ENCODE measurements around the gene DTNBP1.

DTNBP1 gene

DNA sequence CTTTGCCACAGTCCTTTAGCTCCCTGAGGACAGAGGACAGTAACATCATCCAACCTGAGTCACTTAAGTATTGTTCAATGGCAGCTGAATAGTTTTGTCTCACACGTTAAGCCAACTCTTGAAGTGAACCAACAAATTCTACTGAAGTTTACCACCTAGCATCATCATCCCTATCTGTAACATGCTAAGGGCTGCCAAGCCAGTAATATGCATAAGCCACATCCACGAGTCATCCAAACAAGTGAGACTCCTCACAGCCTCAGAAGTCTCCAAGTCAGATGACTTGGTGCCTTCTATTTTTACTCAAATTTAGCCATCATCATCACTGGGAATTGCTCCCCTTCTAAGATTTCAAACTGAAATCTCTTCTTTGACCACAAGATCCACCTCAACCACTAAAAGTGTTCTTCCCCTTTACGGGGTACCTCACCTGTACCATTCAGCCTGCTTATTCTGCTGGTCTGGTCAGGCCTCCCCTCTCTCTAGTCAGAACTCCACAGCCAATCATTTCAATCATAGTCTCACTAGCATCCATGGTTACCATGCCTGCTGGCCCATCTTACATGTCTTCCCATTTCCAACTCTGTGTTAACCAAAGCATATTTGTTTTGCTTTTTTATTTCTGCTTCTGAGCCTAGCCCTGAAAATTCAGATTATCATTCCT is 73.7 kb downstream of the DTNBP1 start:
- no peak for DNase-seq (ENCODE audit: low read depth, low spot score)

DNA sequence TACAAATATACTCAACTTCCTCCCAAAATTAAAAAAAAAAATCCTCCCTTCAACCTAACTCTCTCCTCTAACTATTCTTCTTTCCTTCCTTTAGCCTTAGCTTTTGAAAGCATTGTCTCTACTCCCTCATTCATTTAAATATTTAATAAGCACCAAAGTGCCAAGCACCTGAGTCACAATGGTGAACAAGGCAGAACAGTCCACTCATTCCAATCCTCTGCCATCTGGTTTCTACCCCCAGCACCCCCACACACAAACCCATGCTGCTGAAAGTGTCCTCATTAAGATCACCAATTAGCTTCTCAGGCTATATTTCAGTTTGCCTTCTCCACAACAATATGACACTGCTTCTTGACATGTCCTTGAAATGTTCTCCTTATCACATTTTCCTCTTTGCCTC is 76.3 kb downstream of the DTNBP1 start:
- DNase-seq (ENCODE audit: low read depth, low spot score): no peak

- no peak for DNase-seq (ENCODE audit: low read depth, low spot score)
Observed at GRCh38 chr6:15585760-15586214, 77.0 kb downstream of the DTNBP1 start.

GRCh38 chr6:15582499-15582898 is 80.3 kb downstream of the DTNBP1 start:
- no peak for DNase-seq (ENCODE audit: low read depth, low spot score)

GRCh38 chr6:15581751-15582150 is 81.1 kb downstream of the DTNBP1 start:
- no peak for DNase-seq (ENCODE audit: low read depth, low spot score)

GRCh38 chr6:15580326-15580725 is 82.5 kb downstream of the DTNBP1 start:
- no peak for DNase-seq (ENCODE audit: low read depth, low spot score)

- DNase-seq (ENCODE audit: low read depth, low spot score): no peak
Observed at GRCh38 chr6:15578716-15579391, 84.0 kb downstream of the DTNBP1 start.

DNA sequence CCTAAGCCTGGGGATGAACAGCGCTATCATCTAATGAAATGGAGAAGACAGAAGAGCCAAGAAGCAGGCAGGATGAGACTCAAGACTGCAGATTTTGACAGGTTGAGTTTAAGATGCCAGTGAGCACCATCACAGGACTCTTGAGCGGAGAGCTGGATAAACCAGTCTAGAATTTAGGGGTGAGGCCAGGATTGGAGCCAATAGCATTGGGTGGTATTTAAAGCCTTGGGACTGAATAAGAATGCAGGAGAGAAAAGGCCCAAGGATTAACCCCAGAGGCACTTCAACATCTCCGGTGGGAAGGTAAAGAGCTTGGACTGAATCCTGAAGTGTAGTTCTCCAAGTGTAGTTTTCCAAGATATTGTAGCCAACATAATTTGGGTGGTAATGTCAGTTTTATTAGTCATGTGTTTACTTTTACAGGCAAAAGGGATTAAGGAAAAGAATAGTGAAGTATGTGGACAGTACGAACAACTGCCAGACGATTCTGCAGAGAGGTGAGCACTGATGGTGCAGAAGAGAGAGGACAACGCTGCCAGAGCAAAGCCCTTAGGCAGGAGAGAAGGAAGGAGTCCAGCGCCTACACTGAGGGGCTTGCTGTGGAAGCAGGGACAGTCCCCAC is 85.2 kb downstream of the DTNBP1 start:
- no peak for DNase-seq (ENCODE audit: low read depth, low spot score)

GRCh38 chr6:15577106-15577505 is 85.7 kb downstream of the DTNBP1 start:
- no peak for DNase-seq (ENCODE audit: low read depth, low spot score)

- DNase-seq (ENCODE audit: low read depth, low spot score): no peak
Observed at GRCh38 chr6:15575357-15576033, 87.3 kb downstream of the DTNBP1 start.

DNA sequence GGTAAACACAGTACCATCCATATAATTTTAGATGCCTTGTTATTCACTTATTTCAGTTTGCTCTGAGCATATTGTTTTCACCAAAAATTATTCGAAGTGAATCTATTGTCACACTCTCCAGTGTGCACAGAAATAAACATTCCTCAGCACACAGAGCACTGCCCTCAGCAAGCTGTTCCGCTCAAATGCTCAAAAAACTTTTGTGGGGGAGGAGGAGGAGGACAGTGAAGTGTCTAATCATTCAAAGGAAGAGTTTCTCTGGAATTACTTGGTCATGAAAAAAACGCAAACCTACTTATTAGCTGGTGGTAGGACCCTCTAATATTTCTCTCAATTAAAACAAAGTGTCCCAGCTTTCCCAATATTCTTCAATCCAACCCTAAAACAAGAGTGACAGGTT is 88.3 kb downstream of the DTNBP1 start:
- no peak for DNase-seq (ENCODE audit: low read depth, low spot score)

GRCh38 chr6:15574023-15574422 is 88.8 kb downstream of the DTNBP1 start:
- no peak for DNase-seq (ENCODE audit: low read depth, low spot score)

GRCh38 chr6:15573384-15573783 is 89.4 kb downstream of the DTNBP1 start:
- DNase-seq (ENCODE audit: low read depth, low spot score): no peak

GRCh38 chr6:15572296-15573016 is 90.4 kb downstream of the DTNBP1 start:
- DNase-seq (ENCODE audit: low read depth, low spot score): no peak

GRCh38 chr6:15570171-15570570 is 92.7 kb downstream of the DTNBP1 start:
- DNase-seq (ENCODE audit: low read depth, low spot score): no peak

- DNase-seq (ENCODE audit: low read depth, low spot score): no peak
Observed at GRCh38 chr6:15569035-15569995, 93.5 kb downstream of the DTNBP1 start.

GRCh38 chr6:15562977-15563376 is 99.9 kb downstream of the DTNBP1 start:
- DNase-seq (ENCODE audit: low read depth, low spot score): no peak

- DNase-seq (ENCODE audit: low read depth, low spot score): no peak
Observed at GRCh38 chr6:15561447-15562199, 101.2 kb downstream of the DTNBP1 start.

DNA sequence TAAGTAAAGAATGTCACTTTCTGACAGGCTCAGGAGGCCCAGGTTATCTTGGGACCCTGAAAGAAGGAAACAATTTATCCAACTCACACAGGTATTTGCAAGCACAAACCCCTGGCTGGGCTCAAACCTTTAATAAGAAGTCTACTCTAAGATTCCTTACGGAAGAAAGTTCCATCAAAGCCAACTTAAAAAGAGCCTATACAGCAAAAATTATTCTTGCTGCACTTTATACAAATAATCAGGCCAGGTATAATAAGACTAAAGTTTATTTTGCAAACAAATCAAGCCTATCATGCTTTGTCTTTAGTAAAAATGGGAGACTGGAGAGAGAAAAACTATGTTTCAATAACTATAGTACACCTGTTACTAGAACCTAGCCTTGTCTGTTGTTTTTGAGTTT is 102.1 kb downstream of the DTNBP1 start:
- no peak for DNase-seq (ENCODE audit: low read depth, low spot score)

DNA sequence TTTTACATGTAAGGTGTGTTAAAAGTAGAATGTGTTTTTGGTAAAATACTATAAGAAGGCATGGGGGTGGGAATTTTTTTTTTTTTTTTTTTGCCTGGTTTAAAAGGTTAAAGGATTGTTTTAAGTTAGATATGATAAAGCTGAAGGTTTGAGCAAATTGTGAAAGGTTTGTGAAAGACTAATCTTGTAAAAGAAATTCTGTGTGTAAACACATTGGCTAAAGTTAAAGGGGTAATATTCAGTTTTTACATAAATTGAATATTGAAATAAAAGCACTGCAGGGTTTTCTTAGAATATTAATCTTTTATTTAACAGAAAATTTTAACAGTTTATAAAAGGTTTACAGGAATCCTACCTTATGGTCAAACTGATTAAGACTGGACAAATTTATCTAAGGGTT is 105.7 kb downstream of the DTNBP1 start:
- no peak for DNase-seq (ENCODE audit: low read depth, low spot score)
